RWPE2 (cell line): ENCODE measurements around the gene HRH4.
A peak's percentile ranks its signal among the peaks of the same experiment; 100 is the strongest.

Source experiments
- ATAC-seq: fragments of 200-7000 bp; cut with Tn5 transposase; 3 replicates; pipeline ENCODE4 v1.9.1; 2021; ENCODE audit warnings: low read depth
- DNase-seq: peaks from one replicate; pipeline ENCODE4 v3.0.0-alpha.2; 2020; ENCODE audit warnings: low spot score
- H3K27ac ChIP-seq: fragments of 450-650 bp; 2 replicates; pipeline ENCODE4 v1.5.1; 2017; ENCODE audit warnings: mild to moderate bottlenecking; ENCODE audit not compliant: poor library complexity, severe bottlenecking
- H3K27me3 ChIP-seq: fragments of 250-450 bp; sonication (Bioruptor Pico); 2 replicates; pipeline ENCODE4 v1.5.1; 2021; ENCODE audit warnings: mild to moderate bottlenecking, moderate library complexity; ENCODE audit not compliant: insufficient read depth, poor library complexity, severe bottlenecking
- H3K36me3 ChIP-seq: fragments of 250-450 bp; sonication (Bioruptor Pico); 2 replicates; pipeline ENCODE4 v1.5.1; 2020; ENCODE audit warnings: low read depth, mild to moderate bottlenecking, moderate library complexity
- H3K4me1 ChIP-seq: fragments of 250-450 bp; sonication (Bioruptor Pico); 2 replicates; pipeline ENCODE4 v1.5.1; 2021; ENCODE audit warnings: mild to moderate bottlenecking, moderate library complexity; ENCODE audit not compliant: insufficient read depth, poor library complexity, severe bottlenecking
- H3K4me3 ChIP-seq: fragments of 250-450 bp; sonication (Bioruptor Pico); 2 replicates; pipeline ENCODE4 v1.5.1; 2021; ENCODE audit warnings: mild to moderate bottlenecking, moderate library complexity; ENCODE audit not compliant: severe bottlenecking
- H3K9me3 ChIP-seq: fragments of 250-450 bp; sonication (Bioruptor Pico); 2 replicates; pipeline ENCODE4 v1.5.1; 2021; ENCODE audit warnings: mild to moderate bottlenecking, moderate library complexity; ENCODE audit not compliant: severe bottlenecking
- CTCF ChIP-seq: fragments of 450-650 bp; IDR thresholded peaks from one replicate; pipeline ENCODE4 v1.5.1; 2017; ENCODE audit warnings: mild to moderate bottlenecking, moderate library complexity; ENCODE audit not compliant: poor library complexity, severe bottlenecking

Gene HRH4

GRCh38 chr18:24482821-24483220 lies 22.4 kb downstream of the HRH4 start:
- Histone ChIP-seq H3K36me3 (no peaks in the 10 kb centered on the region), H3K27ac (no peak overlapping the region), H3K4me3 (no peak overlapping the region), H3K27me3 (no peaks in the 10 kb centered on the region), H3K4me1 (no peaks in the 10 kb centered on the region), H3K9me3 (no peaks in the 10 kb centered on the region)
- DNase-seq (no peak), ATAC-seq (no peak)
- no peak for TF ChIP-seq CTCF

- Histone ChIP-seq H3K27ac (no peak overlapping the region), H3K4me1 (no peaks in the 10 kb centered on the region), H3K9me3 (no peaks in the 10 kb centered on the region), H3K36me3 (no peaks in the 10 kb centered on the region), H3K4me3 (no peak overlapping the region), H3K27me3 (no peaks in the 10 kb centered on the region)
- no peak for TF ChIP-seq CTCF
- ATAC-seq (no peak), DNase-seq (no peak)
Observed at GRCh38 chr18:24485681-24486080, 25.2 kb downstream of the HRH4 start.

- H3K4me1 ChIP-seq: no peaks in the 10 kb centered on the region
- ATAC-seq (no peak), DNase-seq (no peak)
- no peaks in the 10 kb centered on the region for H3K9me3 ChIP-seq
- no peaks in the 10 kb centered on the region for H3K36me3 ChIP-seq
- H3K4me3 ChIP-seq: no peak overlapping the region
- H3K27ac ChIP-seq: no peak overlapping the region
- H3K27me3 ChIP-seq: no peaks in the 10 kb centered on the region
- no peak for TF ChIP-seq CTCF
Observed at GRCh38 chr18:24486684-24487083, 26.2 kb downstream of the HRH4 start.

- no peak for ATAC-seq
- TF ChIP-seq CTCF: peak; percentile 84
Observed at GRCh38 chr18:24488824-24489493, 28.5 kb downstream of the HRH4 start.

GRCh38 chr18:24490539-24490938 lies 30.1 kb downstream of the HRH4 start:
- Histone ChIP-seq H3K36me3 (no peaks in the 10 kb centered on the region), H3K27ac (no peak overlapping the region), H3K4me1 (no peaks in the 10 kb centered on the region), H3K9me3 (no peaks in the 10 kb centered on the region), H3K4me3 (no peak overlapping the region), H3K27me3 (peaks cover 4% of the 10 kb centered on the region)
- TF ChIP-seq CTCF: no peak
- DNase-seq: no peak
- no peak for ATAC-seq

More at GRCh38 chr18:24488824-24489493, 28.5 kb downstream of the HRH4 start:
- H3K4me3 ChIP-seq: no peak overlapping the region
- H3K27ac ChIP-seq: no peak overlapping the region
- H3K27me3 ChIP-seq: no peaks in the 10 kb centered on the region
- no peaks in the 10 kb centered on the region for H3K9me3 ChIP-seq
- H3K4me1 ChIP-seq: no peaks in the 10 kb centered on the region
- no peak for DNase-seq
- no peaks in the 10 kb centered on the region for H3K36me3 ChIP-seq
